ENCODE results near the gene ARL15. TPM values are rescaled to one million over a fixed set of nuclear protein-coding genes. Genes with fewer than 3 reads are reported as not detected.

Gene ARL15
- total and polyA plus RNA-seq, 2 of the 8 experiments (the other 6 are each of a cell fraction or from before 2014, with no cell fraction given): 9.9 to 21.2 TPM

DNA sequence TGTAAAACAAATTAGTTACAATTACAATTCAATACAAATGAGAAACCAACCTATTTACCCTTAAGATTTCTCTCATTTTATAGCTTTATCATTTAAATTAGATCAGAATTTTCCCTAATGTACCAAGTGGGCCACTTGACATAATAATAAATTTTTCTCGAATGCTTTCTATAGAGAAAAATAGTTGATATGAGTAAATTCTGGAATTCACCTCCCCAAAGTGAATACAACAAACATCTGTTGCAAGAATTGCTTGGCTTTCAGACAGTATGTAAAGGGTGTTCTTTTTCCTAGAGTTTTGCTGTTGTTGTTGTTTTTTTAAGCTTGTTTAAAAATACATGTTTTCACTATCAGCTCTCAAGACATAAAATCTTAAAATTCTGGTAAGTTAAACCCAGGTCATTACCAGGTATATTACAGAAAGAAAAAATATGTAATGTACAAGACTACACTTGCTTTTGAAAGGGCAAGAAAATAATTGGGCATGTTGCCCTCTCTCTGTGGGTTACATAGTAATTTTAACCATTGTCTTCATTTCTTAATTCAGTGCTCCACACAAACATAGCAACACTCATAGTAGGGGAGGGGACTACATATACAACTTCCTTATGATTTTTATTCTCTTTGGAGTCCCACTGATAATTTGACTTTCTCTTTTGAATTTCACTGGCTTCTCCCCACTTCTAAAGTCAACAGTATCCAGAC is 200.6 kb downstream of the ARL15 start:
- Histone ChIP-seq H3K23ac (ENCODE audit: insufficient read length) (no peak overlapping the region), H3K9me3 (ENCODE audit: insufficient read depth in 2 of 2, low read depth in 1 of 2, low read length in 1 of 2) (no peaks in the 10 kb centered on the region), H3K27ac (ENCODE audit: low read depth, low read length) (no peak overlapping the region), H2BK120ac (replicated peaks; ENCODE audit: low read depth, low read length) (no peak overlapping the region), H2BK20ac (ENCODE audit: low read length) (no peak overlapping the region), H3K23me2 (ENCODE audit: low read depth, low read length) (no peaks in the 10 kb centered on the region), H3K27me3 (replicated peaks in 1 of 4; ENCODE audit: control insufficient read depth in 3 of 4, extremely low read depth in 1 of 4, insufficient read depth in 3 of 4, low read length in 3 of 4) (no peaks in the 10 kb centered on the region), H3K56ac (replicated peaks; ENCODE audit: insufficient read length, low read depth, low read length) (no peak overlapping the region), H4K8ac (ENCODE audit: extremely low read depth, insufficient read depth, low read length) (no peak overlapping the region), H3K36me3 (ENCODE audit: control insufficient read depth in 2 of 4, insufficient read depth in 4 of 4, low read length in 3 of 4) (no peaks in the 10 kb centered on the region), H3K18ac (ENCODE audit: extremely low read depth, low read length) (no peak overlapping the region), H2BK12ac (ENCODE audit: low read depth, low read length) (no peak overlapping the region), H2AK5ac (ENCODE audit: low read depth, low read length) (no peak overlapping the region), H2BK15ac (ENCODE audit: low read length) (no peak overlapping the region), H3K9ac (replicated peaks in 1 of 4; ENCODE audit: extremely low read depth in 1 of 4, low read depth in 3 of 4, low read length in 3 of 4) (no peak overlapping the region), H4K5ac (ENCODE audit: insufficient read length, low read depth, low read length) (no peak overlapping the region), H3K79me1 (ENCODE audit: low read depth, low read length) (no peaks in the 10 kb centered on the region), H3K4me1 (replicated peaks in 1 of 4; ENCODE audit: control insufficient read depth in 3 of 4, insufficient read depth in 4 of 4, low read length in 3 of 4) (peaks cover 0 to 2% (median 0%) of the 10 kb centered on the region in 4 experiments; a peak in 1 of 7 replicates), H3K14ac (ENCODE audit: insufficient read length) (no peak overlapping the region), H3K4me3 (ENCODE audit: extremely low read depth in 1 of 4, insufficient read depth in 2 of 4, low read depth in 3 of 4, low read length in 4 of 4) (no peak overlapping the region), H4K91ac (replicated peaks; ENCODE audit: insufficient read length, low read length) (no peak overlapping the region), H3K4me2 (ENCODE audit: insufficient read depth in 1 of 2, low read depth in 2 of 2, low read length in 2 of 2) (no peak overlapping the region), H3K79me2 (ENCODE audit: control insufficient read depth in 1 of 2, insufficient read depth in 2 of 2, low read length in 2 of 2) (no peaks in the 10 kb centered on the region), H4K20me1 (replicated peaks in 1 of 2; ENCODE audit: control insufficient read depth in 1 of 2, insufficient read depth in 2 of 2, low read length in 2 of 2) (no peaks in the 10 kb centered on the region), H2BK5ac (ENCODE audit: low read depth, low read length) (no peak overlapping the region), H3K4ac (replicated peaks; ENCODE audit: insufficient read length, low read depth, low read length) (no peak overlapping the region), H2AFZ (ENCODE audit: low read length) (no peak overlapping the region)
- ChIA-PET CTCF (ENCODE audit: partially characterized antibody) (interaction anchor here (0.6 kb wide), 1 partner anchor 175 kb away, joined by 3 read pairs; no protein-coding TSS in a partner anchor), POLR2A (ENCODE audit: partially characterized antibody) (interaction anchor here (1.1 kb wide), 1 partner anchor 10 kb away, joined by 3 read pairs; no protein-coding TSS in a partner anchor)
- WGBS, 2 experiments (ENCODE audit: extremely low coverage in 1 of 2, insufficient coverage in 1 of 2, insufficient read length in 1 of 2, insufficient replicate concordance in 2 of 2, low coverage in 1 of 2, low lambda C conversion rate in 2 of 2, missing lambda C conversion rate in 1 of 2): 97% methylated on average over 1 of the region's 1 CpG; no CpG with 5 or more reads in 1 of the 2 experiments
- no peak for FAIRE-seq
- DNase-seq (ENCODE audit: low read depth in 1 of 2, low spot score in 2 of 2): no peak
- TF ChIP-seq TBP (IDR thresholded peaks at IDR 0.05; ENCODE audit: low read depth, low read length): no peak

Data from H1 (cell line).